Hindlimb muscle (tissue), 1 donor: Measurements from ENCODE around the gene TMTC2. TPM values are rescaled to one million over a fixed set of nuclear protein-coding genes. Genes with fewer than 3 reads are reported as not detected.

Experiments
- DNase-seq: peaks from one replicate; pipeline ENCODE4 v3.0.0-alpha.2; 2013
- polyA plus RNA-seq: library from polyadenylated mRNA; unstranded; fragments of 120-200 nt; gene quantifications from one replicate; pipeline ENCODE4 v1.2.1, GENCODE V29; 2013; ENCODE audit not compliant: insufficient read length

TMTC2 gene
- polyA plus RNA-seq, 1 donor, result 15.5 TPM

DNA sequence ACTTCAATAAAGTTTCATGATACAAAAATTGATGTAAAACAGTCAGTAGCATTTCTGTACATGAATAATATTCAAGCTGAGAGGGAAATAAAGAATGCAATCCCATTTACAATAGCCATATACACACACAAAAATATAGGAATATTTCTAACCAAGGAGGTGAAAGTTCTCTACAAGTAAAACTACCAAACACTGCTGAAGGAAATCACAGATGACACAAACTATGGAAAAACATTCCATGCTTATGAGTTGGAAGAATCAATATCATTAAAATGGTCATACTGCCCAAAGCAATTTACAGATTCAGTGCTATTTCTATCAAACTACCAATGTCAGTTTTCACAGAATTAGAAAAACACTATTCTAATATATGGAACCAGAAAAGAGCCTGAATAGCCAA, 272.3 kb downstream of the TMTC2 start:
- no peak for DNase-seq

DNA sequence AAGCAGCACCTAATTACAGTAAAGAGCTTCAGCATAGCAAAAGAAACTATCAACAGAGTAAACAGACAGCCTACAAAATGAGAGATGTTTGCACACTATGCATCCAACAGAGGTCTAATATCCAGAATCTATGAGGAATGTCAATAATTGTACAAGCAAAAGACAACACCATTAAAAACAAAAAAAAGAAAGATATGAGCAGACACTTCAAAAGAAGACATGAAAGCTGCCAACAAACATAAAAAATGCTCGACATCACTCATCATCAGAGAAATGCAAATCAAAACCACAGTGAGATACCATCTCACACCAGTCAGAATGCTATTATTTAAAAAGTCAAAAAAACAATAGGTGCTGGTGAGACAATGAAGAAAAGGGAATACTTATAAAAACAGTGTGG, 273.1 kb downstream of the TMTC2 start:
- DNase-seq, result no peak

DNA sequence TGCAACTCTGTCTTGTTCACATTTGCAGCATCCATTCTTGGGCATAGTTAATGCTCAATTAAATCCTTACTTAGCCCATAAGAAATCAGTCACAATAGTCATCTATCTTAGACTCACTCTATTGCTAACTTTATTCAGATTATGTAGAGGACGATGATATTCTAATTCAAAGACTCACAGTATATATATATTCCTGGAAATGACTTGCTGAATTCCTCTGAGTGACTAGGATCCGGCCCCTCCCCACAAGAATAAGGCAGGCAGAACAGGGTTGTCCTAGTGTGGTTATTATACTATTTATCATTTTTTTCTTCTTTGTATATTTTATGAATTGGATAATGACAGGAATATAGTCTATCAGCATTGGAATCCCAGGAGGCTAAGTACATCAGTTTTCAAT, 275.1 kb downstream of the TMTC2 start:
- no peak for DNase-seq

DNA sequence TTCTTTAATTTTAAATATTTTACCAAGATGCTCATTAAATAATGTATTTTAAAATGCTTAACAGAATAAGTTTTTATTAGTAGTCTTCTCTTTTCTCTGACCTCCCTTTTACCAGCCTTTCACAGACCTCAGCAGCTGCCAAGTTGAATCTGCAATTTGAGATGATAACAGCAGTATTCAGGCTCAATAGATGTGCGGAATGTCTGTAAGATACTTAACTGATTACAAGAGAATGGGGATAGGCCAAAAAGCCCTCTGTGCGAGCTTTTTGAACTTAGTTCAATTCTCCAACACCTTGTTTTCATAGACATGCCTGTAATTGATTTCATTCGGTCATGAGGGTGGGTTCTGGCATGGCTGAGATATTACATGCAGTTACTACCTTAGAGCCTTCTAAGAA, 277.2 kb downstream of the TMTC2 start:
- DNase-seq, result no peak

DNA sequence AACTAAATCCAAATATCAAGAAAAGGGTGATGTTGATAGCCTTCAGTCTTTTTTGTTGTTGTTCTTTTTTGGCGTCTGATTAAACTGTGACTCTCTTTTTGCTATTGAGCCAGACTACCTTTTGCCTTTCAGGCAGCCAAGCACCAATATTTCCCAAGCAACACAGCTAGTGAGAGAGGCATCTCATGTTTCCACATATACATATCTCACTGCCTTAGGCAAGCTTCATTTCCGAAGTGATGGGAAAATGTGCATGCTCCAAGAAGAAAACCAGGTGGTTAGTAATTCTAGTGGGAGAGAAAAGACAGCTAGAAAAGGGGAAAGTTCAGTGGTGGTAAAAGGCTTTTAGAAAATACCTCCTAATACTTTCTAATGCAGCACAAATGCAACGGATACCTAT, 277.7 kb downstream of the TMTC2 start:
- no peak for DNase-seq

DNA sequence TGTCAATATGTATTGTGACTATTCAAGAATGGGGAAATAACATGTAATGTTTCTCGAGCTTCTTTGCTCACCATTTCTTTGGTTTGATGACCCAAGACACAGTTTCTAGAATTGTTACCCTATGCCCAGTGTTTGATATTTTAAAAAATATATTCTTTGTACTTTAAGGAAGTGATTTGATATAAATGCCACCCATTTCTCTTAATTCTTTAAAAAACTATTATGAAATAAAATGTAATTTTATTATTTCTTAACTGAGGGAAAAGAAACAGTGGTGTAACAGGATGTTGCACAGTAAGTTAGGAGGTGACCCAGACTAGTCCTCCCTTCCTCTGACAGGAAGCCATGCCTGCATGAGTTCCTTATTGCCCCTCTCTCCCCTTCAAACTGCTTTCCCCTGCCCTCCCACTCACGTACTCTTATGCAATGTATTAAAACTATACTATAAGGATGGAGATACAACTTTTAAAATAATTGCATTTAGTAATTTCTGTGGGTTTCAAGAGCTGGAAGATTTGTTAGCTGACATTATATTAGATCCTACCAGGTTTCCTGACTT, 279.4 kb downstream of the TMTC2 start:
- DNase-seq, result no peak

DNA sequence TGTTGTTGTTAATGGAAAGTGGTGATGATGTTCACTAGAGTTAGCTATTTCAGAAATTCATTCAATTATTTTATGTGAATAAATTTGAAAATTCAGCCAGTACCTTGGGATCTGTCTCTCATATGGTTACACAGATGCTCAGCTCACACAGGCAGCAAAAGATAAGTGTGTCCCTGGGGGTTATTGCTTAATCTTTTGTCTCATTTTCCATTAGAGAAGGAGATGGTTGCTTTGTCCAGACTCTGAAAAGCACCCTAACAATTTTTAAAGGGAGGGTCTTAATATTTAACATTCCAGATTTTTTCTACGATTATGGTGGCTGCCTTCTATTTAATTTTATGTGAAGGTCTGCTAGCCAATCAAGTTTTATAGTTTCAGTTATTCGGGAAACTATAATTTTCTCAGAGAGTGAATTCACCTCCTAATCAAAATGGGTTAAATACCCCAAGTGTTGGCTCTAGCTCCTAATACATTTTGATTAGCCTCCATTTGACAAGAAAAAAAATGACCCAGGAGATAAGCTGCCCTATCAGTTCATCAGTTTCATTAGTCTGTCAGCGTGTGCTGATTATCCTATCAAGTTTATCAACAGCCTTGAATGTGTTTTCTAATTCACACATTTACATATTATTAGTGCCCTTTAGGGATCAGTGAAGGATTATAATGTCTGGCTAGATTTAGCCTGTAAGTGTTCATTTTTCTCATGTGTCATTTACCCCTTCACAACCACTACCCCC, 282.1 kb downstream of the TMTC2 start:
- DNase-seq, result no peak

DNA sequence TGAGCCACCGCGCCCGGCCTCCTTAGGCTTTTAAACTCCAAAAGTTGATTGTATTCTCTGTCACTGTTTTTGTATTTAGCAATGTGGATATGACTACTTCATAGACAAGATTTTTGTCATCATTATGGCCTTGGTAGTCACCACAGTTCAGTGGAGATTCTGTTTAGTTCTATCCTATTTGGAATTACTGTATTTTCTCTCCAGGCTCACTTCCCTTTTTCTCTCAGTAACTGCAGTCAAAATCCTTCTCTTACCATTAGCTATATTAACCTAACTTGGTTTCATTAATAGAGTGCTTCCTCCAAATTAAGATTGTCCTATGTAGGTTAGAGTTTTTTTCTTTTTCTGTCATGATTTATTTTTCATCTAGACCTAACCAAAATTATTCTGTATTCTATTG, 283.9 kb downstream of the TMTC2 start:
- DNase-seq, result no peak

DNA sequence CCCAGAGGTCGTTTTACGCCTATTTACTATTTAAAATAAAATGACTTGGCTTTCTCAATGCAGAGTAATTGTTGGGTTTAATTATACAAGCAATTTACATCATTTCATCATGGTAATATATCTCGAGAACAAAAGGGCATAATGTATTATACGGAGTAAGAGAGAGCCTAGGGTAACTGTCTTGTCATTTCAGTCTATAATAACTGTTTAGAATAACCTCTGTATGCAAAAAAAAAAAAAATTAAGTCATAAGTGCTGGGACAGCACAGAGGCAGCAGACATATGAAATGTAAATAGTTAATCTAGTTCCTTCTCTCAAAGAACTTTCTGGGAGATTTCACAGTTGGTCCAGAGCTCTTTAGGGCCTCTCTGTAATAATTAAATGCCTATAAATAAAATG, 284.9 kb downstream of the TMTC2 start:
- DNase-seq, result no peak

DNA sequence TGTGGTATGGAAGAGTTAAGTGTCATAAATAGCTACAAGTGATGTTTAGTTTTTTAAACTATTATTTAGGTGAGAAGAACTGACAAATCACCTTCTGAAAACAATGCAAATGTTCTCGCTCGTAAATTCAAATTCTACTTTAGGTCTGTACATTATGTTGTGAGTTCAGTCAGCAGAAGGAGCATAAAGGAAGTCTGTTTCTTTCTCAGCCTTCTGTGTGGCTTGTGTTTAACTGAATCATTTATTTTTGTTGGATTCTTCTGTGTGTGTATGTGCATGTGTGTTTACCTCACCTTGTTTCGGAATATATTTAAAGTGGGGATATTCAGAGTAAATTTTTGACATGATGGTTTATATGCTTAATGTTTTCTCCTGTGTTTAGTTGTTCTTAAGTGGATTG, 285.9 kb downstream of the TMTC2 start:
- DNase-seq, result no peak

DNA sequence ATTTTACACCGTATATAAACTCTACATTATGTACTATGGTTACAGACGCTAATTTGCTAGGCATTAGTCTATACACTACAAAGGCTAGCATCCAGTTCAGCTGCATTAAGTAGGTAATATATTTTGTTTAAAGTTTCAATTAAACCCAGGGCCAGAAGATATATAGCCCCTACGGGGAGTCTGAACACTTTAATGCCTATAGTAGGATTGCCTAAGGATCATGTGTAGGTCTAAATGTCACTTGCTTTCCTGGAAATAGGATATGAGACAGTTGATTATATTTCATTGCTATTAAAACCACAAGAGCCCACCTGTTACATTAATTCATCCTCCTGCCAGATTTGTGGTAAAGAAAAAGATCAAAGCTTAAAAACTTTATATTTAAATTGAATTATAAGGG, 286.9 kb downstream of the TMTC2 start:
- DNase-seq, result no peak

DNA sequence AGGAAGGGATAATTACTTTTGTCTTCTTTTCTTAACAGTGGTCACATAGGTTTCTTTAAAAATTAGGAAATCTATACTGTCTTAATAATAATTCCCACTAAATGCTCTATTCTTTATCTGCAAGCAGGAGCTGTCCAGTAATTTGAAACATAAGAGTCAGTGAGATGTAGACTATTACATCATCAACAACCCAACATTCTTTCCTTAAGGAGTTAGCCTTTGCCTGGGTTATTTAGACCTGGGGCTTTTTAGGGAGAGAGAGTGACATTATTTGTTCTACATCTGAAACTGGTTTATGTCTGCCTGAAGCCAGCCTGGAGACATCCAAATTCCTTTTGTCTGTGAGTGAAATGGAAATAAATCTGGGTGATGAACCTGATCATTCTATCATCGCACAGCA, 294.4 kb downstream of the TMTC2 start:
- DNase-seq, result no peak

DNA sequence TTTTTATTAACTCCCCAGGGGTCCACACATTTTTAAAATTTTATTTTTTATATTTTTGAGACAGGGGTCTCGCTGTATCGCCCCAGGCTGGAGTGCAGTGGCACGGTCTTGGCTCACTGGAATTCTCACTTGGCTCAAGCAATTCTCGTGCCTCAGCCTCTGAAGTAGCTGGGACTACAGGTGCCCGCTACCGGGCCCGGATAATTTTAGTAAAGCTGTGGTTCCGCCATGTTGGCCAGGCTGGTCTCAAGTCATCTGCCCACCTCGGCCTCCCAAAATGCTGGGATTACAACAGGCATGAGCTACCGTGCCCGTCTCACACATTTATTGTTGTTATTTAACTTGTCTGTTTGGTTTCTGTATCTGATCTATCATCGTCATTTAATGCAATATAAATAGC, 307.4 kb downstream of the TMTC2 start:
- no peak for DNase-seq

DNA sequence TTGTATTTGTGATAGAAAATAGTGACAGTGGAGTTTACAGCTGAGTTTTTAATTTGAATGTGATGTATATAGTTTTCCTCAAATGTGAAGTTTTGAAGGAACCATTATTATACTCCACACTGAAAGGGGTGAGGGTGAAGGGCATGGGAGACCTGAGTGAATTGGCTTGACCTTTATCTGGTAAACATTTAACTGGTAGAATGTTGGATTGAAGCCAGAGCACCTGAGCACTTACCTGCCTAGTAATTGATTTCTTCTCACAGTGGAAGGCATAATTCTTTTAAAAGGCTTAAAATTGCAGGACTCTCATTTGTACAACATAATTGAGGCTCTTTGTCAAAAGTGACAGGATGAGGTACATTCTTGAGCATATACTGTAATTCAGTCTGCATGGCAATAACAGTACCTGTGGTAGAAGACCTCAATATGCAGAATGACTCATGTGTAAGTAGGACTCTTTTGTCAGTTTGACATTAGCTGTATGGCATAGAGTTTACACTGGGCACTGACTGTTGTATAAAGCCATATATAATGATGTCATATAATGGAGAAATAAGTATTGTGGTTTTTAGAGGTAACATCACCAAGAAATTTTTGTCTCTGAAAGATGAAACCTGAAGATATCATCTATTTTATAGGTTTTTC, 309.6 kb downstream of the TMTC2 start:
- no peak for DNase-seq

DNA sequence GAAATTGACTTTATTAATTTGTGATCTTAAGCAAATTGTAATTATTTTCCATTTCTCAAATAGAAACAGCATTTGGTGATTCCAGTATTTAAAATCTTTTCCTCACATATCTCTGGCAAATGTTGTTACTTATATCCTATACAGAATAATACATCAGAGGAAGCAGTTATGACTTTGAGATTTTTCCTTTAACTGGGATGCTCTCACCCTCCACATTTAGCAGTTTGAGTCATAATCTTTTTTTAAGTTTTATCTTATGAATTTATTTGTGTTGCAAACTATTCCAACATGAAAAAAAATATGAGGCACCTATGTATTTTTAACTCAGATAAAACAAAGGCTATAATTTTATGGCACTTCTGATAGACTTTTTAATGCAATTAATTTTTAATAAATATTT, 311.8 kb downstream of the TMTC2 start:
- no peak for DNase-seq

DNA sequence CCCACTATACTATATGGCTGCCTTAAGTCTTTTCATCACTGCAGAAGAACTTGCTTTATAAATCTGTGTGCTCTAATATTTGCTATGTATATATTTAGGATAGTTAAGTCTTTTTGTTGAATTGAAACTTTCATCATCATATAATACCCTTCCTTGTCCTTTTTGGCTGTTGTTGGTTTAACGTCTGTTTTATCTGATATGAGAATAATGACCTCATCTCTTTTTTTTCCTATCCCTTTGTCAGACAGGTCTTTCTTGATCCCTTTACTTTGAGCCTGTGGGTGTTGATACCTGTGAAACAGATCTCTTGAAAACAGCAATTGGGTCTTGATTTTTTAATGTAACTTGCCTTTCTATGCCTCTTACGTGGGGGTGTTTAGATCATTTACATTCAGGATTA, 316.3 kb downstream of the TMTC2 start:
- no peak for DNase-seq

DNA sequence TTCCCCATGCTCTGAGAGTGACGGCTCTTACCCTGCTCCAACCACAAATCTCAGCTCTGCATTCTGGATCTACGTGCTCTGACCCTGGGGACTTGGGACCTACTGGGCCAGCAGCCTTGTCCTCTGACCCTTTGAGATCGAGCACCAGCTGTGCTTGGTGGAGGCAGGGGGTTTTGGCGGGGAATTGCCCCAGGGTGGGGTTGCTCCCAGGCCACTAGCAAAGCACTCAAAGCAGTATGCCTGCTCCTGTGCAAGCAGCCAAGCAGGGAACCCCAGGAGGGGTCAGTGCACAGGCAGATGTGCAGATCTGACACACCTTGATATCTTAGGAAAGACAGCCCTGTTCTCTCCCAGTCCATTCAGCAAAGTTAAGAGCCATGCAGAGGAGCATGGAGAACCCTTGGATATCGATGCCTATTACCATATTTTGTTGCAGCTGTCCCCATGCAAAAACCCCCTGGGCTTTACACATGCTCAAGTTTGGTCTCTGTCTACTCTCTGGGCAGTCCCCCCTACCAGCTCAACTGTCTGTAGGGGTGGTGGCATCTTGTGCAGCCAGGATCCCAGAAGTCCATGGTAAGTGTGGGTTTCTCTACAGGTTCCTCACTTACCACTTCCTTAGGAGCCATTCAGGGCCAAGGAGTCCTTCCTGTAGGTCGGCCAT, 319.0 kb downstream of the TMTC2 start:
- no peak for DNase-seq

DNA sequence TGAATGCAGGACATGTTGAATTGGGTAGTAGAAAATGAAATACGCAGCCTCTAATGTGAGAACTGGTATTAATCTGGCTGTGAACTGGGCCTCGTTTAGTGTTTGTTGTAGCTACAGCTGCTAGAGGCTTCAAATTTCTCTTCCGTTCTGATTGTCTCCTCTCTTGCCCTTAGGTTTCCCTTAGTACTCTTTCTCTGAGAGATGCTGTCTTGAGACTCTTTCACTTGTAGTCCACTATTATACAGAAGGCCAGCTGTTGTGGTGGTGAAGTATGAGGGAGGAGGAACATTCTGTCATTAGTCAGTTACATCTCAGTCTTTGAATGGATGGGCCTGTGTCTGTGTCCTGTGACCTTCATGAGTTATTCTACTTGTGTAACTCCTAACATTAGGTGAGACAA, 322.0 kb downstream of the TMTC2 start:
- no peak for DNase-seq

DNA sequence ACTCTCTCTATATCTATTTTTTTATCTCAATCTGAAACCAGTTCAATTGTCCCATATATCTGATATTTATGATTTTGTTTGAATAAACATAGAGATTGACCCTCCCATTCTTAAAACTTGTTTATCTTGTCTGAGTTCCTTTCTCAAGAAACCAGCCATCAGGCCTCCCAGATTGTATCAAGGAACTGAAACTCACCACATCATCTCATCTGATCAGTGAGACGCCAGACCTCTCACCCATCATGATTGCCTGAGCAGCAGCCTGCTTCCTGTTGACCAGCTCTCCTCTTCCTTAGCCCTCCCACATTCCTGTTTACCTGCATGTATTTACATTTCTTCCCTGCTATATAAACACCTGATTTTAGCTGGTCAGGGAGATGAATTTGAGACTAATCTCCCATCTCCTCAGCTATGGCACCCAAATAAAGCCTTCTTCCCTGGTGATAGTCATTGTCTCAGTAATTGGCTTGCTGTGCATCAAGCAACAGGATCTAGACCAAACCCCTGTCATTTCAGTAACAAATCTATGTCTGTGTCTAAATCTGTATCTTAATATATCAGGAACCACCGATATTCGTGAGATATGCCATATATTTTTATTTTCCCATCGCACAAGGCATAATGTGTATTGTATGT, 323.6 kb downstream of the TMTC2 start:
- no peak for DNase-seq

DNA sequence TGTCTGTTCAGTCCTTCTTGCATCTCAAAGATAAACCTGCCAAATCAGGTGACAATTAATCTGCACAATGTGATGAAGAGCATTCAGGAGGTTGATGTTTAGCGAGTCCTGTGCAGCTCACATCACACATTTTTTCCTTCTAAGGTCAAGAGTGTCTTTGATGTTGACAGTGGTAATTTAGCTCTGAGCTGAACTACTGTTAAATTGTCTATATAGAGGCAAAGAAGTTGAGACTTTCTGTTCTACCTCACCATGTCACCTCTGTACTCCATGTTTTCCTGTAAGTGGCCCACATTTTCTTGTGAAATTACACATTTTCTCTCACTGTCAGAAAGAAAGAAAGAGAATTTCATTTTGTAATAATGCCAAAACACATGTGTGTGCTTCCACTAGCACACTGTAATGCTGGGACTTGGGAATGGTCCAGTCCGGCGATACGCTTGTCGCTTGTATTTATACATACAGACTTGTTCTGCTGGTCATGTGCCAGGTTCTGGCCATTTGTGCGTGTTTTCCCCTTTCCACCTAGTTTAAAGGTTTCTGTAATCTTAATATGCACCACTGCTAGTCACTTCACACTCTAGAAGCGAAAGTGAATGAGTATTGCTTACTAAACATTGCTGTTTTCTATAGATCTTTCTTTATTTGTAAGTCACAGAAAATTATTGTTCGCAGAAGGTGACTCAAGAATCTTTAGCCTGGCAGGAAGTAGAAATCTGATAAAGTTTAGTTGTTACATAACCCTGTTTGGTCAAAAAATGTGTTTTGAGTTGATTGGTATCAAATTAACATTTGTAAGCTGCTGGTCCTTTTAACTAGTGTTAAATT, 328.9 kb downstream of the TMTC2 start:
- DNase-seq, result peak; percentile 62

DNA sequence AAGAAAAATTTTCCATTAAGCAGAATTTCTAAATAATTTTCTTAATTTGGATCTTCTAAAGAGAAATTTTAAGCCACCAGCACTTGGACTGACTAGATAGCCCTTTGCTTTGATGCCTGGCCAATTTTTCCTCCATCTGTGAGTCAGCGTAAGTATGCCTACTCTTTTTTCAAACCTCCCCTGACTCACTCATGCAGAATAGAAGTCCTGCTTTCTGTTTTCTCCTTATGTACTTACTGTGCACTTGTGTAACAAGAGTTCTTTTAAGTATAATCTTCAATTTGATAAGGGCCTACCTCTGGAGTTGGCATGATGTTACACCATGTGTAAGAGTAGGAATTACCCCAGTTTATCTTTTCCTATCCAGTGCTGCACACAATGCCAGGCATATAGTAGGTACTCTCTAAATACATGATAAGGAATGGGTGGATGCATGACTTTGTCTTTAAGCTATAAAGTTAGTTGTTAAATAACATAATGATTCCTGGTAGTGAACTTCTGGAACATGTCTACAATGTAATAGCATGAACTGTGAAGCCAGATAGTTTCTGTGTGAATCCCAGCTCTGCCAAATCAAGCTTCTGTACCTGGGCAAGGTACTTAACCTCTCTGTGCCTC, 329.6 kb downstream of the TMTC2 start:
- DNase-seq, result peak; percentile 29

DNA sequence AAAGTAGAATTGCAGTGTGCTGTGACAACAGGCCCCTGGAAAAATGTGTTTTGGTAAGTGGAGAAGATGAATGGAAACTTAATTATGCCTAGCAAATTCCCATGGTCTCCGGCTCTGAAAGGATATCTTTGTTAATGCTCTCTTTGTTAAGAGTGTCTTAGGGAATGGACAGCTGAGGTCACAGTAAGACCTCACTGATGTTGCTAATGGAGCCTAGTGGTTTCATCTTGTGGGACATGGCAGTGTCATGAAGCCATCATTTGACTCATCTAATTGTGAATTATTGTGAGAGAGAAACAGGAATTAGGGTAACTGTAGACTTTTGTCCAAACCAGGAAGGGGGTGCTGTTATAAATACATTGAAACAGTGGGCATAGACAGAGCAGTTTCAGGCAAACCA, 330.3 kb downstream of the TMTC2 start:
- no peak for DNase-seq
